GM13977 (cell line): ENCODE measurements around the gene DTNB.

ENCODE experiments used
- DNase-seq: peaks from one replicate; pipeline ENCODE4 v3.0.0; 2012; ENCODE audit warnings: low spot score
- in situ Hi-C: fragments of 300-500 bp; cut with MboI; formaldehyde crosslinking; loops from one replicate; pipeline ENCODE4 v1.12.0; 2022; ENCODE audit warnings: low sequenced_read_pairs, low pct_unique_long_range_greater_than_20kb, mixed read lengths, inconsistent platforms; ENCODE audit not compliant: unreplicated experiment
- TF ChIP-seq, protein P1 (sequence below): IDR thresholded peaks from 2 replicates; pipeline ENCODE4 v1.5.1; 2012; ENCODE audit warnings: mild to moderate bottlenecking, control low read depth; ENCODE audit not compliant: insufficient read depth; ENCODE audit errors: extremely low read depth, missing control alignments

The DTNB gene

DNA sequence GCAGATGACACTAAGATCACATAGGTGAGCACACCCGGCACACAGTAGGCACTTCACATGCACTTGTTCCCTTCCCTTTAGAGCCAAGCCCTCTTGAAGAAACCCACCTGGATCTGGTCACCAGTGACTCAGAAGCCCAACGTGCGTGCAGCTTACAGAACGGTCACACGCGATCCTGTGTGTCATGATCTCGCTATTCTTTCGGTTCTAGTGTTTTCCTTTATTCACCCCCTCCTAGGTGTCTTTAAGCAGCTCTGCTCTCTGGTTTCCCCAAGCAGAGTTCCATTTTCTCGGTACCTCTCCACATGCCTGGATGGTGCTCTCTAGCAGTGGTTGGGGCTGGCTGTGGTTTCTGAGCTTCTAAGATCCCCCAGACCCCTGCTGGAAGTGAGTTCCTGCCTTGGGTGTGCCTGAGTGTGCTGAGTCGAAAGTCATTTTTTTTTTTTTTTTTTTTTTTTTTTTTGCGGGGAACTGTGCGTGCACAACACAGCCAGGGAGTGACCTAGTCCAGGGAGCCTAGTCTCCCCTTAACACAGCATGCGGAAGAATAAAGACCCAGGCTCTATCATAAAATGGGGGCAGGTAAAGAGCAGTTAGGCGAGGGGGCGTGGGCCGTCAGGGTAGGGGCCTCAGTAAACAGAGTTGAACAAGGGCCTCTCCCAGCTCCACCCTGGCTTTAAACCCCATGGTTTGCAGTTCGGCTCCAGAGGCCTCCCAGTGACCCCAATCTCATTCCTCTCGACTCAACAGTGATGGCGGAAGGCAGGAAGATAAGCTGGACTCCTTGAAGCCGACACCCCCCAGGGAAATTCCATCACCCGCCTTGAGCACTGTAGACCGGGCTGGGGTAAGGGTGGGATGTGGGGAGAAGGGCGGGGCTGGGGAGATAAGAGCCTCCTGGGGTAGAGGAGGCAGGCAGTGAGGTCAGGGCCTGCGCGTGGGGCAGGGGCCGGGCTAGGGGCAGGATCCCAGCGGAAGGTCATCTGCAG lies 301.8 kb downstream of the DTNB start:
- in situ Hi-C loops, result no loop called here
- TF ChIP-seq, protein P1, sequence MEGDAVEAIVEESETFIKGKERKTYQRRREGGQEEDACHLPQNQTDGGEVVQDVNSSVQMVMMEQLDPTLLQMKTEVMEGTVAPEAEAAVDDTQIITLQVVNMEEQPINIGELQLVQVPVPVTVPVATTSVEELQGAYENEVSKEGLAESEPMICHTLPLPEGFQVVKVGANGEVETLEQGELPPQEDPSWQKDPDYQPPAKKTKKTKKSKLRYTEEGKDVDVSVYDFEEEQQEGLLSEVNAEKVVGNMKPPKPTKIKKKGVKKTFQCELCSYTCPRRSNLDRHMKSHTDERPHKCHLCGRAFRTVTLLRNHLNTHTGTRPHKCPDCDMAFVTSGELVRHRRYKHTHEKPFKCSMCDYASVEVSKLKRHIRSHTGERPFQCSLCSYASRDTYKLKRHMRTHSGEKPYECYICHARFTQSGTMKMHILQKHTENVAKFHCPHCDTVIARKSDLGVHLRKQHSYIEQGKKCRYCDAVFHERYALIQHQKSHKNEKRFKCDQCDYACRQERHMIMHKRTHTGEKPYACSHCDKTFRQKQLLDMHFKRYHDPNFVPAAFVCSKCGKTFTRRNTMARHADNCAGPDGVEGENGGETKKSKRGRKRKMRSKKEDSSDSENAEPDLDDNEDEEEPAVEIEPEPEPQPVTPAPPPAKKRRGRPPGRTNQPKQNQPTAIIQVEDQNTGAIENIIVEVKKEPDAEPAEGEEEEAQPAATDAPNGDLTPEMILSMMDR, result no peak
- no peak for DNase-seq

DNA sequence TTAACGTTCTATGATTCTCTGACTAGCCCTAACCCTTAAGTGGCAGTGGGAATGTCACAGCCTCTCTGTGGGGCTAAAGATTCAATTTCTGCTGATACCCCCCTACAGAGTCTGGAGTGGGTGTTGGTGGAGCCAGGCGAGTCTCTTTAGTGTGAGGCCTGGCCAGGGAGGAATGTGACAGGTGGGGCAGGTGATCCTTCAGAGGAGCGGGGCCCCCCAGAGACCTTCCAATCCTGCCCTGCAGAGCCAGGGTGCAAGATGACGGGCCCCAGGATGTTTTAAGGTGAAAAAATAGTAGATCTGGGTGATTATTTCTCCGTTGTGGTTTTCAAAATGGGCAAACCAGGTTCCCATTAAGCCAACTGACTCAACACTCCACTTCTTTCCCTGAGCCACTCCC lies 303.5 kb downstream of the DTNB start:
- TF ChIP-seq, protein P1, result no peak
- in situ Hi-C loops, result no loop called here
- no peak for DNase-seq

DNA sequence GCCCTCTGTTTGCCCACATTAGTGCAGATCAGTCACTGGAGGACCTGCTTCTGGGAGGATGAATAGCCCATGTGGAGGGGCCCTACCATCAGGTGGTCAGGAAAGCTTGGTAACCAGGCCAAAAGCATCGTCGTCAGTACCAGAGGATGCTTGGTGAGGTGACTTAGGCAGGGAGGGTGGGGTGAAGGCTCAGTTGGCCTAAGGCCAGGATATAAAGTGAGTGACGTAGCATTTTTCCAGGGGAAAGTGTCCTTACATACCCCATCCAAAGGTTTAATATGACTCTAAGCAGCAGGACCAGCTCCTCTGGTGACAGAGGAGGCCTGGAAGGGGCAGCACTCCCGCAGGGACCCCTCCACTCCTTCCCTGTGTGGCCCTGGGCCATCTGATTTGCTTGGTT lies 303.9 kb downstream of the DTNB start:
- in situ Hi-C loops, result no loop called here
- TF ChIP-seq, protein P1, result no peak
- DNase-seq, result no peak

DNA sequence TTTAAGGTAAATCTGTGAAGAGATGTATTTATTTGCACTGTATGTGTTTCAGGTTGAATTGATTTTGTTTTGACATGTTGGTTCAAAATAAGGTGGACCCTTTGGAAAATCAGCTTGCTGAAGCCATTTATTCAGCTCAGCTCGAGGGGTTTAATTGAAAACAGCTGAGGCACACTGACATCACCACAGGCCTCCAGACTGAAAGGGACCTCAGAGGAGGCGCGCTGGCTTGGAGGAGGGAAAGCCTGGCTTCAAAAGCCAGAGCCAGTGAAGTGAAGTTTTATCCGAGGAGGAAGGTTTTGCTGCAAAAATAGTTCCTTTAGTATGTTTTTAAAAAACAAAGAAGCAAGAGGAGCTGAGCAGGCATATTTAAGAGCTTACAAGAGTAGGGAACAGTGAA lies 304.7 kb downstream of the DTNB start:
- TF ChIP-seq, protein P1, result no peak
- no peak for DNase-seq
- in situ Hi-C loops, result no loop called here

DNA sequence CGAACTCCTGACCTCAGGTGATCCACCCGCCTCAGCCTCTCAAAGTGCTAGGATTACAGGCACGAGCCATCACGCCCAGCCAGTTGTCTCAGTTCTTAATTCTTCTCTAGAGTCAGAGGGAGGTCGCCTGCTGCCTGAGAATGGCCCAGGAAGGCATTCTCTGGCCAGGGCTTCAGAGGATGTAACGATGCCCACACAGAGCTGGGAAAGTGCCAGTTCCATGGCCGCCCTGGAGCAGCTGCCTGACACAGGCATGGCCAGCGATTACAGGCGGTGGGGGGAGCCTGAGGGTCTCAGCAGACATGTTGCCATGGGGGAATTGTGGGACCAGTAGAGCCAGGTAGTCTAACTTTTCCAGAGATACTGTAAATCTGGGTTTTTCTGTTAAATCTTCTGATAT lies 306.1 kb downstream of the DTNB start:
- in situ Hi-C loops, result no loop called here
- TF ChIP-seq, protein P1, result no peak
- no peak for DNase-seq

DNA sequence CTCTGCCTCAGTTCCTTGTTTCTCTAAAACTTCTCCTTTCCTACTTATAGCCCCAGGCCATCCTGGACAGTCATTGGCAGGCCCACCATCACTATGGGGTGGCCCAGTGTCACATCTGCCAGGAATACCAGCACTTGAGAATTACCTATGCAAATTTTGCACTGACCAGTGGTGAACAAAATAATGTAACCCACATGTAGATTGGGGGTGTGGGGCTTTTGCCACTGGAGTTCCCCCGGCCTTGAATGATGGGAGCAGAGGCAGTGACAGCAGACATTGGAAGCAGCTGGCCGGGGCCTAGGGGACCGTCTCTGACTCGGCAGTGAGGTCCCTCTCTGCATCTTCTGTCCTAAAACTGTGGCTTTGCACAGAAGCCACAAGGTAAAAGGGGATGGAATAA lies 306.7 kb downstream of the DTNB start:
- TF ChIP-seq, protein P1, result no peak
- peak; percentile 56 for DNase-seq
- in situ Hi-C loops, result no loop called here
